Measurements from ENCODE around the gene PKHD1. TPM values are rescaled to one million over a fixed set of nuclear protein-coding genes. Genes with fewer than 3 reads are reported as not detected.

Gene PKHD1
- total and polyA plus RNA-seq, 9 donors, result 0.01 to 0.12 (median 0.05) TPM; not detected in 3

DNA sequence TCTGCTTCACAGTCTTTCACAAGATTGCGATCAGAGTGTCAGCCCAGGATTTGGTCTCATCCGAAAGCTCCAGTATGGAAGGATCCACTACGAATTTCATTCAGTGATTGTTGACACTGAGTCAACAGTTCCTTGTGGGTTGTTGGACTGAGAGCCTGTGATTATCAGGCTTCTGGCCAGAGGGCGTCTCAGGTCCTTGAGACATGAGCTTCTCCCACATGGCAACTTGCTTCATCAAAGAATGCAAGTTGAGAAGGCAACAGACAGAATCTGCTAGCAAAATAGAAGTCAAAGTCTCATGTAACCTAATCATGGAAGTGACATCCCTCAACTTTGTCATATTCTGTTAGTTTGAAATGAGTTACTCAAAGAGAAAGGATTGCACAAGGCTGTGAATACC, 40.5 kb upstream of the PKHD1 start:
- WGBS, 3 donors, result 68 to 78% (median 69%) methylated on average over 4 of the region's 4 CpGs
- H3K4me1 ChIP-seq (ENCODE audit: insufficient read depth), result no peaks in the 10 kb centered on the region

DNA sequence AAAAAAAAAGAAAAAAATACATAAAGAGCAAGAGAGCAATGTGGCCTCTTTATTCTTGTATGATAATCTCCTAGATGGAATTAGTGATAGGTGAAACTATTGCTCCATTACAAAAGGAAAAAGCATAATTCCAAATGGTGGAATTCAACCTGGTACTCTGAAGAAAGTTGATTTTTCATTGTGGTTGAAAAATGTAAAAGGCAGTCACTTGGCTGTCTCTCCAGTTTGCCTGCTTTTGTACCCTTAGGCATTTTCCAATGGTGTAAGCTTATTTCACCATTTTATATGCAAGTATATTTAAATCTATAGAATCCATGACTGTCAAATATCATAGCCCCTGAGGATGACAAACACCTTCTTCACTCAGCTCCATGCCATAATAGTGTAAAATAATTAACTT, 38.8 kb upstream of the PKHD1 start:
- no peak overlapping the region for H3K27ac ChIP-seq
- H3K27me3 ChIP-seq, result no peaks in the 10 kb centered on the region
- DNase-seq, result no peak
- TF ChIP-seq EP300 (IDR thresholded peaks at IDR 0.05) (no peak), POLR2A (IDR thresholded peaks at IDR 0.05) (no peak)
- TF ChIP-seq, protein P1, sequence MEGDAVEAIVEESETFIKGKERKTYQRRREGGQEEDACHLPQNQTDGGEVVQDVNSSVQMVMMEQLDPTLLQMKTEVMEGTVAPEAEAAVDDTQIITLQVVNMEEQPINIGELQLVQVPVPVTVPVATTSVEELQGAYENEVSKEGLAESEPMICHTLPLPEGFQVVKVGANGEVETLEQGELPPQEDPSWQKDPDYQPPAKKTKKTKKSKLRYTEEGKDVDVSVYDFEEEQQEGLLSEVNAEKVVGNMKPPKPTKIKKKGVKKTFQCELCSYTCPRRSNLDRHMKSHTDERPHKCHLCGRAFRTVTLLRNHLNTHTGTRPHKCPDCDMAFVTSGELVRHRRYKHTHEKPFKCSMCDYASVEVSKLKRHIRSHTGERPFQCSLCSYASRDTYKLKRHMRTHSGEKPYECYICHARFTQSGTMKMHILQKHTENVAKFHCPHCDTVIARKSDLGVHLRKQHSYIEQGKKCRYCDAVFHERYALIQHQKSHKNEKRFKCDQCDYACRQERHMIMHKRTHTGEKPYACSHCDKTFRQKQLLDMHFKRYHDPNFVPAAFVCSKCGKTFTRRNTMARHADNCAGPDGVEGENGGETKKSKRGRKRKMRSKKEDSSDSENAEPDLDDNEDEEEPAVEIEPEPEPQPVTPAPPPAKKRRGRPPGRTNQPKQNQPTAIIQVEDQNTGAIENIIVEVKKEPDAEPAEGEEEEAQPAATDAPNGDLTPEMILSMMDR (IDR thresholded peaks at IDR 0.05), result no peak
- H3K9me3 ChIP-seq, result no peaks in the 10 kb centered on the region
- intact Hi-C loops (cut with DNase I), result no loop called here
- no peaks in the 10 kb centered on the region for H3K4me1 ChIP-seq (ENCODE audit: insufficient read depth)
- no peak overlapping the region for H3K4me3 ChIP-seq
- H3K36me3 ChIP-seq, result no peaks in the 10 kb centered on the region

More for the DNA sequence above, 40.5 kb upstream of the PKHD1 start:
- TF ChIP-seq POLR2A (IDR thresholded peaks at IDR 0.05) (no peak), EP300 (IDR thresholded peaks at IDR 0.05) (no peak)
- TF ChIP-seq, protein P1 (IDR thresholded peaks at IDR 0.05), result no peak
- no peaks in the 10 kb centered on the region for H3K27me3 ChIP-seq
- intact Hi-C loops (cut with DNase I), result no loop called here
- H3K9me3 ChIP-seq, result no peaks in the 10 kb centered on the region
- no peak for DNase-seq
- no peak overlapping the region for H3K27ac ChIP-seq
- no peaks in the 10 kb centered on the region for H3K36me3 ChIP-seq
- H3K4me3 ChIP-seq, result no peak overlapping the region

DNA sequence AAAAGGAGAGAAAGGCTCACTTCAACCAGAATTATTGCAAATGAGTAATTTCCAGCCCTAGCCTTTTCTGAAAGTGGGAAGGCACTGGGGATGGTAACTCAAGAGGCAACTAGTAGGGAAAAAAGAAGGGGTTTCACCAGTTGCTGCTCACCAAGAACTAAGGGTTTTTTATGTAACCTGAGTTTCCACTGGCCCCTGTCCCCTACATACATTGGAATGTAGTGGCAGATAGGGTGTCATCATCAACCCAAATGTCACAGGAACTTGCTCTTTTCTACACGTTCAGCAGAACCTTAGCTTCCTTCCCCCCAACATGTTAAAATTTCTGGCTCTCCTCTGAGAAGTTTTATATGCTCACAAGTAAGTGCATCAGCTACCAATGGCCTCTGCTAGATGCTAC, 38.2 kb upstream of the PKHD1 start:
- Histone ChIP-seq H3K36me3 (no peaks in the 10 kb centered on the region), H3K4me3 (no peak overlapping the region), H3K4me1 (ENCODE audit: insufficient read depth) (no peaks in the 10 kb centered on the region), H3K27me3 (no peaks in the 10 kb centered on the region), H3K9me3 (no peaks in the 10 kb centered on the region), H3K27ac (no peak overlapping the region)
- intact Hi-C loops (cut with DNase I), result no loop called here
- no peak for DNase-seq
- WGBS, 3 donors, result 36 to 52% (median 50%) methylated on average over 1 of the region's 1 CpG
- TF ChIP-seq, protein P1 (IDR thresholded peaks at IDR 0.05), result no peak
- no peak for TF ChIP-seq POLR2A (IDR thresholded peaks at IDR 0.05)
- no peak for TF ChIP-seq EP300 (IDR thresholded peaks at IDR 0.05)

DNA sequence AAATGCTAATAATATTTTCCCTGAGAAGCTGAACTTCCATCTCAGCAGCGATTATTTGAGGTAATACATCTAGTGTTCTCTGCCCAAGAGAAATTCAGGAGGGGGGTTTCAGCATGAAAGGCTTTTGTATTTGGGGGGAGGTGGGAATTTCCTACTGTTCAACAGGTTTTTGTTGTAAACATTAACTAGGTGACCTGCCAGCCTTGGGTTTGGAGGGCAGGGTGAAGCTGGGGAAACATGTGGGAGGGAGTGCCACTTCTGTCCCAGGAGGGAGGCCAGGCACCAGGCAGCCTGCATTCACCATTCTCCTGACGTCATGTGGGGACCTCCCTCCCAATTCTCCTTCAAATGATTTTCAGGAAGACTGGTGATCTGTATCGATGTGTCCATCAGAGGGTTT, 37.7 kb upstream of the PKHD1 start:
- 72 to 73% (median 72%) methylated on average over 3 of the region's 3 CpGs for WGBS, 3 donors
- Histone ChIP-seq H3K36me3 (no peaks in the 10 kb centered on the region), H3K27ac (no peak overlapping the region), H3K9me3 (no peaks in the 10 kb centered on the region), H3K4me3 (no peak overlapping the region), H3K27me3 (no peaks in the 10 kb centered on the region), H3K4me1 (ENCODE audit: insufficient read depth) (no peaks in the 10 kb centered on the region)
- intact Hi-C loops (cut with DNase I), result no loop called here
- TF ChIP-seq EP300 (IDR thresholded peaks at IDR 0.05), result no peak
- TF ChIP-seq, protein P1 (IDR thresholded peaks at IDR 0.05), result no peak
- no peak for TF ChIP-seq POLR2A (IDR thresholded peaks at IDR 0.05)
- DNase-seq, result no peak
